Measurements from ENCODE around the gene ARHGAP45. TPM values are rescaled to one million over a fixed set of nuclear protein-coding genes. Genes with fewer than 3 reads are reported as not detected.

ARHGAP45 gene
- total and polyA plus RNA-seq, 4 donors: 3.3 to 27.5 (median 9.7) TPM

DNA sequence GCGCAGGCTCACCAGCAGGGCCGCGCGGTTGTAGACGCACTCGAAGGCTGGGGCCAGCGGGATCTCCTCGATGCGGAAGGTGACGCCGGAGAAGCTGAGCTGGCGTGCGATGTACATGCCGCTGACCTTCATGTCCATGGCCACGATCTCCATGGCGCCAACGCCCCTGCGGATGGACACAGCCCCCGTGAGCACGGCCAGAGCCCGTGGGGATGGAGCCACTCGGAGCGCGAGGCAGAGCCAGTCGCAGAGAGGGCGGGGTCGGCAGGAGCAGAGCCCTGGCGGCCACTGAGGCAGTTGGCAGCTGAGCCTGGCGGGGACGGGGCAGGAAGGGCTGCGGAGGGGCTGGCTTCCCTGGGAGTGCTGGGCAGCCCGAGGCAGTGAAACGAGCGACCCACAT lies 52.0 kb downstream of the ARHGAP45 start:
- H3K9me3 ChIP-seq (ENCODE audit: control insufficient read depth in 4 of 4, low read length in 3 of 4): no peaks in the 10 kb centered on the region
- no peak for DNase-seq (ENCODE audit: low spot score)
- 95% methylated on average over 34 of the region's 34 CpGs for WGBS

DNA sequence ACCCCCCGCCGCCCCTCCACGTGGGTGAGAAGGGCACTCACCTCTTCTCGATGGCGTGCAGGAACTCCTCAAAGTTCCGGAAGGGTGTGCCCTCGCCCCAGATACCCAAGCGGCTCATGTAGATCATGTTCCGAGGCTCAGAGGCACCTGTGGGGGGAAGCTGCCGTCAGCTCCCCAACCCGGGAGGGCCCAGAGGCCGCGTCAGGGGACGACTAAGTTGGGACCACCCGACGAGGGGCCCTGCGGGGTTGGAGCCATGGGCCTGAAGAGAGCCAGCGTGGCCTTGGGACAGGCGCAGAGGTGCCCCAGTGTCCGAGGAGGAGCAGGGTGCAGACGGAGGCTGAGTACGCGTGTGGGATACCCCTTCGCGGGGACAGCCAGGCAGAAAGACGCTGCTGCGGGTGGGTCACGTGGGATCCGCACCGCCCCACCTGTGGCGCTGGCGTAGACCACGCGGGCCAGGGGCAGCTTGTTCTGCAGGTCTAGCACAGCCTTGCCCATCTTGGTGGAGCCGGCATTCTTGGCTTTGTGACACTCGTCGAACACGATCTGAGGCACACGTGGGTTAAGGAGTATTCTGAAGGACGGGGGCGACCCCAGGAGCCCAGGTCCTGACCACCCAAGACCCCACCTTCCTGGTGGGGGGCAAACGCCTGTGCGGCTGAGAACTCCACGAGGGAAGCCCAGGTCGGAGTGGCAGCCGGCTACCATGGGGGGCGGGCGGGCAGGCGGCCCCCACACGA lies 52.7 kb downstream of the ARHGAP45 start:
- no peak overlapping the region for H3K9ac ChIP-seq (ENCODE audit: low read depth in 1 of 2, low read length in 2 of 2)
- H3K9me3 ChIP-seq (ENCODE audit: control insufficient read depth in 4 of 4, low read length in 3 of 4): no peaks in the 10 kb centered on the region
- no peak overlapping the region for H3K4me3 ChIP-seq (ENCODE audit: low read depth in 1 of 3, low read length in 3 of 3)
- H3K27ac ChIP-seq (ENCODE audit: low read depth in 1 of 2, low read length in 2 of 2): no peak overlapping the region
- H3K27me3 ChIP-seq (ENCODE audit: control insufficient read depth in 4 of 4, insufficient read depth in 4 of 4, low read length in 3 of 4): no peaks in the 10 kb centered on the region
- no peaks in the 10 kb centered on the region for H3K4me1 ChIP-seq (ENCODE audit: control insufficient read depth in 4 of 4, insufficient read depth in 4 of 4, low read length in 3 of 4)
- H3K36me3 ChIP-seq (ENCODE audit: control insufficient read depth in 4 of 4, insufficient read depth in 3 of 4, low read depth in 1 of 4, low read length in 3 of 4): peaks cover 12 to 82% (median 42%) of the 10 kb centered on the region in 4 donors
- WGBS: 96% methylated on average over 50 of the region's 50 CpGs
- DNase-seq (ENCODE audit: low spot score): no peak
- no peak for TF ChIP-seq NR2F2 (IDR thresholded peaks at IDR 0.05)
- no peak for TF ChIP-seq SP1 (IDR thresholded peaks at IDR 0.05)
- TF ChIP-seq RXRA (IDR thresholded peaks at IDR 0.05): no peak
- TF ChIP-seq GABPA (IDR thresholded peaks at IDR 0.05 in 1 of 2, conservative IDR thresholded peaks at IDR 0.05 in 1 of 2): no peak
- no peak for TF ChIP-seq FOXA1 (IDR thresholded peaks at IDR 0.05)
- TF ChIP-seq TAF1 (conservative IDR thresholded peaks at IDR 0.05): no peak
- no peak for TF ChIP-seq HNF4A (conservative IDR thresholded peaks at IDR 0.05)
- TF ChIP-seq, protein P1, sequence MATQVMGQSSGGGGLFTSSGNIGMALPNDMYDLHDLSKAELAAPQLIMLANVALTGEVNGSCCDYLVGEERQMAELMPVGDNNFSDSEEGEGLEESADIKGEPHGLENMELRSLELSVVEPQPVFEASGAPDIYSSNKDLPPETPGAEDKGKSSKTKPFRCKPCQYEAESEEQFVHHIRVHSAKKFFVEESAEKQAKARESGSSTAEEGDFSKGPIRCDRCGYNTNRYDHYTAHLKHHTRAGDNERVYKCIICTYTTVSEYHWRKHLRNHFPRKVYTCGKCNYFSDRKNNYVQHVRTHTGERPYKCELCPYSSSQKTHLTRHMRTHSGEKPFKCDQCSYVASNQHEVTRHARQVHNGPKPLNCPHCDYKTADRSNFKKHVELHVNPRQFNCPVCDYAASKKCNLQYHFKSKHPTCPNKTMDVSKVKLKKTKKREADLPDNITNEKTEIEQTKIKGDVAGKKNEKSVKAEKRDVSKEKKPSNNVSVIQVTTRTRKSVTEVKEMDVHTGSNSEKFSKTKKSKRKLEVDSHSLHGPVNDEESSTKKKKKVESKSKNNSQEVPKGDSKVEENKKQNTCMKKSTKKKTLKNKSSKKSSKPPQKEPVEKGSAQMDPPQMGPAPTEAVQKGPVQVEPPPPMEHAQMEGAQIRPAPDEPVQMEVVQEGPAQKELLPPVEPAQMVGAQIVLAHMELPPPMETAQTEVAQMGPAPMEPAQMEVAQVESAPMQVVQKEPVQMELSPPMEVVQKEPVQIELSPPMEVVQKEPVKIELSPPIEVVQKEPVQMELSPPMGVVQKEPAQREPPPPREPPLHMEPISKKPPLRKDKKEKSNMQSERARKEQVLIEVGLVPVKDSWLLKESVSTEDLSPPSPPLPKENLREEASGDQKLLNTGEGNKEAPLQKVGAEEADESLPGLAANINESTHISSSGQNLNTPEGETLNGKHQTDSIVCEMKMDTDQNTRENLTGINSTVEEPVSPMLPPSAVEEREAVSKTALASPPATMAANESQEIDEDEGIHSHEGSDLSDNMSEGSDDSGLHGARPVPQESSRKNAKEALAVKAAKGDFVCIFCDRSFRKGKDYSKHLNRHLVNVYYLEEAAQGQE (IDR thresholded peaks at IDR 0.05): no peak
- TF ChIP-seq, protein P2, sequence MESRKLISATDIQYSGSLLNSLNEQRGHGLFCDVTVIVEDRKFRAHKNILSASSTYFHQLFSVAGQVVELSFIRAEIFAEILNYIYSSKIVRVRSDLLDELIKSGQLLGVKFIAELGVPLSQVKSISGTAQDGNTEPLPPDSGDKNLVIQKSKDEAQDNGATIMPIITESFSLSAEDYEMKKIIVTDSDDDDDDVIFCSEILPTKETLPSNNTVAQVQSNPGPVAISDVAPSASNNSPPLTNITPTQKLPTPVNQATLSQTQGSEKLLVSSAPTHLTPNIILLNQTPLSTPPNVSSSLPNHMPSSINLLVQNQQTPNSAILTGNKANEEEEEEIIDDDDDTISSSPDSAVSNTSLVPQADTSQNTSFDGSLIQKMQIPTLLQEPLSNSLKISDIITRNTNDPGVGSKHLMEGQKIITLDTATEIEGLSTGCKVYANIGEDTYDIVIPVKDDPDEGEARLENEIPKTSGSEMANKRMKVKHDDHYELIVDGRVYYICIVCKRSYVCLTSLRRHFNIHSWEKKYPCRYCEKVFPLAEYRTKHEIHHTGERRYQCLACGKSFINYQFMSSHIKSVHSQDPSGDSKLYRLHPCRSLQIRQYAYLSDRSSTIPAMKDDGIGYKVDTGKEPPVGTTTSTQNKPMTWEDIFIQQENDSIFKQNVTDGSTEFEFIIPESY (IDR thresholded peaks at IDR 0.05): no peak

More for the DNA sequence above, 52.0 kb downstream of the ARHGAP45 start:
- no peaks in the 10 kb centered on the region for H3K27me3 ChIP-seq (ENCODE audit: control insufficient read depth in 4 of 4, insufficient read depth in 4 of 4, low read length in 3 of 4)
- no peak overlapping the region for H3K9ac ChIP-seq (ENCODE audit: low read depth in 1 of 2, low read length in 2 of 2)
- H3K27ac ChIP-seq (ENCODE audit: low read depth in 1 of 2, low read length in 2 of 2): no peak overlapping the region
- no peak overlapping the region for H3K4me3 ChIP-seq (ENCODE audit: low read depth in 1 of 3, low read length in 3 of 3)
- peaks cover 1 to 5% (median 4%) of the 10 kb centered on the region in 4 donors for H3K4me1 ChIP-seq (ENCODE audit: control insufficient read depth in 4 of 4, insufficient read depth in 4 of 4, low read length in 3 of 4)
- no peak for TF ChIP-seq EGR1 (IDR thresholded peaks at IDR 0.05; ENCODE audit: low read depth in 2 of 2)
- TF ChIP-seq, protein P3, sequence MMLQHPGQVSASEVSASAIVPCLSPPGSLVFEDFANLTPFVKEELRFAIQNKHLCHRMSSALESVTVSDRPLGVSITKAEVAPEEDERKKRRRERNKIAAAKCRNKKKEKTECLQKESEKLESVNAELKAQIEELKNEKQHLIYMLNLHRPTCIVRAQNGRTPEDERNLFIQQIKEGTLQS (IDR thresholded peaks at IDR 0.05): no peak
- TF ChIP-seq FOXA2 (IDR thresholded peaks at IDR 0.05): no peak
- TF ChIP-seq, protein P2 (IDR thresholded peaks at IDR 0.05): no peak
- no peak for TF ChIP-seq HNF4A (conservative IDR thresholded peaks at IDR 0.05)
- TF ChIP-seq JUND (IDR thresholded peaks at IDR 0.05): no peak
- no peak for TF ChIP-seq YY1 (IDR thresholded peaks at IDR 0.05)
- peaks cover 11 to 78% (median 39%) of the 10 kb centered on the region in 4 donors for H3K36me3 ChIP-seq (ENCODE audit: control insufficient read depth in 4 of 4, insufficient read depth in 3 of 4, low read depth in 1 of 4, low read length in 3 of 4)
